IPS-NIHi11 (cell line): ENCODE results near the gene PLA2G6.
"Not testable (repeated sequence)": the region's sequence is repeated elsewhere in the genome, so short reads cannot be mapped to it uniquely, and the experiment has no call there.

Source experiments
- DNase-seq: peaks from one replicate; pipeline ENCODE4 v3.0.0; 2012; ENCODE audit warnings: mixed read lengths, low spot score

The PLA2G6 gene

DNA sequence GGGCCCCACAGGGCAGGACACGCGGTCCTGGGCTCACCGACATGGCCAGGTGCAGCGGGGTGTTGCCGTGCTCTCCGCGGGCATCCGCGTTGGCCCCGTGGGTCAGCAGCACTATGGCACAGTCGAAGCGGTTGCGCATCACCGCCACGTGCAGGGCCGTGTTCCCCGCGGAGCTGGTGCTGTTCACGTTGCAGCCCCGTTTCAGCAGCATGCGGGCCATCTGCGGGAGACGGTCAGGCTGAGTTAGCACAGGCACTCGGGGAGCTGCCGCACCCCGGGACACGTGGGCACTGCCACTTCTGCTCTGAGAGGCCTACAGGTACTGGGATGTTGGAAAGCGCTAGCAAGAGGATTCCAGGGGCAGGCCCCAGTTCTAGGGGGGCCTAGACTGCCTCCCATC lies 48.8 kb downstream of the PLA2G6 start:
- no peak for DNase-seq

DNA sequence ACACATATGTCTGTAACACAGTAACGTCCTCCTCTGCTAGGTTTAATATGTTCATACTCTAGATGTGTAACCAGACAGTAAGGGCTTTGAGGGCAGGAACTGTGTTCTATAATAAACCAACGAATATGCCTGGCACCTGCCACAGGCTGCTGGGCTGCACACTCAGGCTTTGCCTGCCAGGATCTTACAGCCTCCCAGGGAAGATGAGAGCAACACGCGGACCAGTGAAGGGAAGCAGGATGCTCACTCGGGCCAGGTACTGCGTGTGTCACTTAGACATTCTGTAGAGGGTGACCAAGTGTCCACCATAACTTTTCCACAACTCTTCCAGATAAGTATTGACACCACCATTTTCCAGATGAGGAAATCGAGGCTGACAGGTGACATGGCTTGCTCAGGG lies 49.5 kb downstream of the PLA2G6 start:
- no peak for DNase-seq

DNA sequence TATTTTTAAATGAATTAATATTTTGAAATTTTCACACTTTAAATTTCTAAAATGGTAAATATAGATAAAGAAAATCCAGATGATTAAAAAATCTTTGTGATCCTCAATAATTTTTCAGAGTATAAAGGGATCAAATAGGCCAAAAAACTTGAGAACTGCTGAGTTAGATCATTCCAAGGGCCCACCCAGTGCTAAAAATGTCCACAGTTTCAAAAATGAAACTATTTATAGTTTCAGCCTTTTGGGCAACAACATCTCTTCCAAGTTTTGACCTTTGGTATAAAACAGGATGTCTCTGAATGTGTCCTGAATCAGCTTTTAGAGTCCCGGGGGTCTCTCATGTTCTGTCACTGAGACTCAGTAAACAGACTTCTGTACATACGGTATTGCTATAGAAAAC lies 50.2 kb downstream of the PLA2G6 start:
- no peak for DNase-seq

DNA sequence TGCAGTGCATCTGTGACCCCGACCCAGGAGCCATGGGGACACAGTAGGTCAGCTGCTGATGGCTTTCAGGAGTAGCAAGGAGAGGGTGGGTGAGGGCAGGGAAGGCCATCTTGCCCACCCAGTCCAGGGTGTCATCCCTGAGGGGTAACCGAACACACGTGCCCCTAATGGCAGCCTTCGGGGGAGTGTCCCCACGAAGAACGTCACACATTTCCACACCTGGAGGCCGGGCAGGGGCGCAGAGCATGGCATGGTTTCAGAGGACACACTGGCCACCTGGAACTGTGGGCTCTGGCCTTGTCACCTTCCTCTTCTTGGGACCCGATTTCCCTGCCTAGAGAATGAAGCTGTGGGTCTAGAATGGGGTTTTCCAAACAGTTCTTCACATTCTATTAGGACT lies 51.8 kb downstream of the PLA2G6 start:
- no peak for DNase-seq

DNA sequence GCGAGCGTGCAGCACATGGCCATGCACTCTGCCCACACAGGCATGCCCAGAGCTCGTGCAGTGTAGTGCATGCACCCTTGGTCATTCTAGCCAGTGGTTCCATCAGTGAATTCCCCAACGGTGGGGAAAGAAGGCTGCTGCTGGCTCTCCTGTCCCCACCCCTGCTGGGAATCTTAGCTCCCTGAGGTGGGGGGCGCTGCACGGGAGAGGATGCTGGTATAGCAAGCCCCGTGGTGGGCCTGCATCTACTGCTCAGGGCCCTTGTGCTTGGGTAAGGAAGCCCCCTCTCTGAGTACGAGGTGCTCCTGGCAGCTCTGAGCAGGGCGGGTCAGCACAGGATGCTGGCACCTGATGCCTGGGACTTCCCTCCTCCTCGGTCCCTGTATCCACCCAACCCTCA lies 52.6 kb downstream of the PLA2G6 start:
- DNase-seq: no peak

DNA sequence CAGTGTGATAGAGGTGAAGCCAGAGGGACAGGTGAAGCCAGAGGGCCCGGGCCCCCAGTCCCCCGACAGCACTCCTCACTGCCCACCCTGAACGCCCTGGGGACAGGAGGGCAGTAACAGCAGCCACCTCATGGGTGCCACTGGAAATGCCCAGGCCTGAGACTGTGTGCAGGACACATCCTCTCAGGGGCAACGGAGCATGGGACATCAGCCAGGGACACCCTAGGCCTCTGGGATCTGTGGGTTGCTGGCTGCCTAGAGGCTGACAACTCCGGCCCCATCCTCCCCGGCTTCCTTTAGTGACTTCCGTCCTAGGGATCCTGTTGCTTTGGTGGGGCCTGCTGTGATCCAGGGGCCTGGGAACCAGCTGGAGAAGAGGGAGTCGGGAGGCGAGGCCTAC lies 53.8 kb downstream of the PLA2G6 start:
- DNase-seq: no peak

DNA sequence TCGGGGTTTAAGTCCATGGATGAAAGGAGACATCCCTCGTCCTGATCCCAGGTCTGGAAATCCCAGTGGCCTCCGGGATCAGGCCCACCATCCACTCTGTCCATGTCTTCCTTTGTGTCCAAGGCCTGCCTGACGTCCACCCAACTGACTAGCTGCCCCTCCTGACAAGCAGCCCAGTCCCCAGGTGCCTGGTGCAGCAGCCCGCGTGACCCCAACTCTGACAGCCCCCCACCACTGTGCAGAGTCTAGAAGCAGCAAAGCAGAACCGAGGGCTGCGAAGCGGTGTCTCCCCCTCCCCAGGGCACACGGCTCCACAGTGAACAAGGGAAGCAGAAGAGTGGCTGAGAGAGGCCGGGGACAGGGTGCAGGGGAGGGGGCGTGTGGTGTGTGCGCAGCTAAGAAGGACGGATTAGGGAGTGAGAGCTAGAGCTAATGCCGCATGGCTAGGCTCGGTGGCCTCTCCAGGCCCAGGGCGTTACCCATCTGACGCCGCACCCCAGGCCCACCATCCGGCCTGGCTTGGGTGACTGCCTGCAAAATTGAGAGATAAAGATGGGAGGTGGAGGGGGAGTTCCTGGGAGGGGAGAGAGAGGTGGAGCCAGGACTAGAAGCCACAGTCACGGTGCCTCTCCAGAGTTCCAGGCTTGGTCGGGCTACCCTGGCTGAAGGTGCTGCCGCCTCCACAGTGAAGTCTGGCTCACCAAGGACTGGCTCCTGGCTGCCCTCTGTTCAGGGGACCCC lies 54.5 kb downstream of the PLA2G6 start:
- no peak for DNase-seq

DNA sequence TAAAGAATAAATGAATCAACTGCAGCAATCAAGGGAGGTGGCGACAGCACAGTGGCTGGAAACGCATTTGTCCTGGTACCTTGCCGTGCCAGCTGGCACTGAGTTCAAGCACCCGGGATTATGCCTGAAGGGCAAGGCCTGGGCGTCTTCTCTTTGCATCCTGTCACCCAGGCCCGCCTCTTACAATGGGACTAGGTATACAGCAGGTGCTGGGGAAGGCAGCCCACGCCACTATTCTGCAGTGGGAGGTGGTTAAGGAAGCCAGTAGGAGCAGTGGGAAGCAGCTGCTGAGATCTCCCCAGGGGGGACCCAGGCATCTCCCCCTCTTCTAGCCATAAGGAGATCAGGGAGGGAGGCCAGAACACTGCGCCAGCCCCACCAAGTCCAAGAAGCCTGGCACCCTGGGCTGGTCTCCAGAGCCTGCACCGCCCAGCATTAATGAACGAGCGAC lies 55.9 kb downstream of the PLA2G6 start:
- DNase-seq: no peak

DNA sequence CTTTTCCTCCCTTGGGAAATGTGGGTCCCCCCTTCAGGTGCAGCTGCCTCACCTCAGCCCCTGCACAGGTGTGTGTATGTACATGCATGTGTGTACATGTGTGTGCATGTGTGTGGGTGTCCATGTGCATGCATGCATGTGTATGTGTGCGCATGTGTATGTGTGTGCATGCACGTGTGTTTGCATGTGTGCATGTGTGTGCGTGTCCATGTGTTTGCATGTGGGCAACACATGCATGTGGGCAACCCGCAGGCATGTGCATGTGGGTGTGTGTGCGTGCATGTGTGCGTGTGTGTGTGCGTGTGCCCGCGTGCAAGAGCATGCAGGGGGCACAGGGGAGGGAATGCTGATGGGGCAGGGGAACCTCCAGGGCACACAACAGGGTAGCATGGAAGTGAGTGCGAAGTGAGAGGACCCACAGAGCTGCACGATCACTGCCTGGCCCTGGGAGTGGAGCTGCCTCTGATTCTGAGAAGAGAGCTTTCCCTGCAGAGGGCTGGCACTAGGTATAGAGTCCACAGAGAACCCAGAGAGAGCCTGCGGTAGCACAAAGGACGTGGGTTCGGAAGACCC lies 56.5 kb downstream of the PLA2G6 start:
- DNase-seq: no peak

DNA sequence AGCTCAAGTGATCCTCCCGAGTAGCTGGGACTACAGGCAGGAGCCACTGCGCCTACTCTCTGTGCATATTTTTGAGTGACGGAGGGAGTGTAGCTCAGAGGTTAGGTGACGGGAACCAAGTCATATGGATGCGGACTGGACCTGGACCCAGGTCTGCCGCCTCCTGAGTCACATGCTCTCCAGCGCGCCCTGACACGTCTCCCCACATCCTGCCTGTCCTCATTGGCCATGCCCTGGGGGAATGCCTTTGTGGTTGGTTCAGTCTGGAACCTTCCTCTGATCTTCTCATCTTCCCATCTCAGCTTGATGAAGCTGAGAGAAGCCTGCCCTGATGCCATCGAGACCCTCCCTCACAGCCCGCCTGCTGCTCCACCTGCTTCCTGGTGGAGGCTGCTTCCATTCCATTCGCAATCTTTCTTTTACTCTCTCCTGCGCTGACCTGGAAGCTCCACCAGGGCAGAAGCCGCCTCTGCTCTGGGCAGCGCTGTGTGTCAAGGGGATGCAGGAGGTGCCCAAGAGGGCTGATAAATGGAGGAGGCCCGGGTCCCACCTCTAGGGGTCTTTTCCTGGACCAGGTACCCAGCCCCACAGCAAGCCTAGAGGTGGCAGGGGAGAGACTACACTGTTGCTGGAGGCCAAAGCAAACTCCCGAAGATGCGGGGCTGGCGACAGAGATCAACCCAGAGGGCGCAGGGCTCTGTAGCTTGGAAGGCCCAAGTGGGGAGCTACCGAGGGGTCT lies 57.2 kb downstream of the PLA2G6 start:
- DNase-seq: peak; percentile 63

DNA sequence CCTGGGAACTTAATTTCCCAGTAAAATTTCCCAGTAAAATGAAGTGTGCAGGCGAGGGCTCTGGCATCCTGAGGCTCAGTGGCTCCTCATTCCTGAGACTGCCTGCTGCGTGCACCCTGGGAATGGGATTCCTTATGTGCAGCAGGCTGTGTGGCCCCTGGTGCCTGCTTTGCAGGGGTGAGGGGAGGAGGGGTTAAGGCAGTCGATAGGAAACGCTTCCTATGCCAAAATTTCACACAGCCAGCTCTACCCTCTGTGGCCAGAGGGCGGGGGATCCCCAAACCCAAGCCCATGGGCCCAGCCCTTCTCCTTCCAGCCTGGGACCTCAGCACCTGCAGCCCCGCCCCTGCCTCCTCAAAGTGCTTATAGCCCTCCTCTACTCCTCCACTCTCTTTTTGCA lies 59.0 kb downstream of the PLA2G6 start:
- no peak for DNase-seq

DNA sequence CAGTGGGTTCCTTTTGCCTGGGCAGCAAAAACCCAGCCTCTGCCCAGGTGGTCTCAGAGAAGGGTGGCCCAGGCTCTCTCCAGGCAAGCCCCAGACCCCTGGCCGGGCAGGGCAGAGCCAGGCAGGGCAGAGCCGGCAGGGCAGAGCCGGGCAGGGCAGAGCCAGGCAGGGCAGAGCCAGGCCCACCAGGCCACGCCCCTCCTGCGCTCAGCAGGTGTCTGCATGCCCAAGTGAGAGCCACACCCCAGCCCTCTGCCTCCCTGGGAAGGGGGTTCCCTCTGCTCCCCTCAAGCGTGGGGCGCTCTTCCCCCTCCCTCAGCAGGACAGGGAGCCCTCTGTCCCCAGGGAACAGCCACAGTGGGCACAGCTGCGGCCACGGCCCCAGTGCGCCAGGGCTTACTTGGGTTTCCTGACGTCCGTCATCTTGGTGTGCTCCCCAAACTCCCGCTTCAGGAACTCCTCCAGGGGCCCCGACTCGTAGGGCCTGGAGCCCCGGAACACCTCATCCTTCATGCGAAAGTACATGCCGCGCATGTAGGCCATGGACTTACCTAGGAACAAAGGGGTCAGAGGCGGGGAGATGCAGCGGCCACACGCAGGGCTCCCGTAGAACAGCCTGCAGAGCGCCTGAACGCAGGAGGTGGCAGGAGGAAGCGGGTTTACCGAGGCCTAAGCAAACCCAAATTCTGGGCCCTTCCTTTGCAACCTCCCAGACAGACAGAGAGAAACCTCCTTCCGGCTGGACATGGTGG lies 61.1 kb downstream of the PLA2G6 start:
- DNase-seq: peak; percentile 64

DNA sequence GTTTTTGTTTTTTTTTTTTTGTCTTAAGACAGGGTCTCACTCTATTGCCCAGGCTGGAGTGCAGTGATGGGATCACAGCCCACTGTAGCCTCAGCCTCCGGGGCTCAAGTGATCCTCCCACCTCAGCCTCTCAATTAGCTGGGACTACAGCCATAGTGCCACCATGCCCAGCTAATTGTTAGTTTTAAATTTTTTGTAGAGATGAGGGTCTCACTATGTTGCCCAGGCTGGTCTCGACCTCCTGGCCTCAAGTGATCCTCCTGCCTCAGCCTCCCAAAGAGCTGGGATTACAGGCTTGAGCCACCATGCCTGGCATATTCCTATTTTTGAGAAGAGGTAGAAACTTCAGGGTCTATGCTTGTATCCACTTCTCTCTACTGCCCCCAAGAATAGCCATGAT lies 62.9 kb downstream of the PLA2G6 start:
- DNase-seq: not testable (repeated sequence)

DNA sequence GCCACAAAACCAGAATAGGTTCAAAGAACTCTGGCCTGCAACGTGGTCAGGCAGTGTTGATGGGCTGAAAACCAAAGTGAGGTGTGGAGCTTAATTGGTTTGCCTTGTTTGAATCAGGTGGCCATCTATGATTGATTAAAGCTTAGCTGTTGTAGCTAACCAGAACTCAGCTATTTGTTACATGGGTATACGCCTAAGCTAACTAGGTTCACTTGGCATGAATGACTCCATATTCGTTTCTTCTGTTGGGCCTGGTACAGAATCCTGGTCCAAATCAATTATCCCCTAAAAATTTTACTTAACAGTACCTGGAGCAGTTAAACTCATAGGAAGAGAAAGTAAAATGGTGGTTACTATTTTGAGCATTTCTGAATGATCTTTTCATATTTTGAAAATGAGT lies 63.4 kb downstream of the PLA2G6 start:
- DNase-seq: no peak

DNA sequence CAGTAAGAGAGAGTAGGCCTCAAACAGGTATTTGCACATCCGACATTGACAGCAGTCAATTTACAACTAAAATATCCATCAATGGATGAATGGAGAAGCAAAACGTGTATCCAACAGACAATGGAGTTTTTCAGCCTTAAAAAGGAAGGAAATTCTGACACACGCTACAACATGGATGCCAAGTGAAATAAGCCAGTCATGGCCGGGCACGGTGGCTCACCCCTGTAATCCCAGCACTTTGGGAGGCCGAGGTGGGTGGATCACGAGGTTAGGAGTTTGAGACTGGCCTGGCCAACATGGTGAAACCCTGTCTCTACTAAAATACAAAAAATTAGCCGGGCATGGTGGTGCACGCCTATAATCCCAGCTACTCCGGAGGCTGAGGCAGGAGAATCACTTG lies 64.1 kb downstream of the PLA2G6 start:
- DNase-seq: not testable (repeated sequence)

DNA sequence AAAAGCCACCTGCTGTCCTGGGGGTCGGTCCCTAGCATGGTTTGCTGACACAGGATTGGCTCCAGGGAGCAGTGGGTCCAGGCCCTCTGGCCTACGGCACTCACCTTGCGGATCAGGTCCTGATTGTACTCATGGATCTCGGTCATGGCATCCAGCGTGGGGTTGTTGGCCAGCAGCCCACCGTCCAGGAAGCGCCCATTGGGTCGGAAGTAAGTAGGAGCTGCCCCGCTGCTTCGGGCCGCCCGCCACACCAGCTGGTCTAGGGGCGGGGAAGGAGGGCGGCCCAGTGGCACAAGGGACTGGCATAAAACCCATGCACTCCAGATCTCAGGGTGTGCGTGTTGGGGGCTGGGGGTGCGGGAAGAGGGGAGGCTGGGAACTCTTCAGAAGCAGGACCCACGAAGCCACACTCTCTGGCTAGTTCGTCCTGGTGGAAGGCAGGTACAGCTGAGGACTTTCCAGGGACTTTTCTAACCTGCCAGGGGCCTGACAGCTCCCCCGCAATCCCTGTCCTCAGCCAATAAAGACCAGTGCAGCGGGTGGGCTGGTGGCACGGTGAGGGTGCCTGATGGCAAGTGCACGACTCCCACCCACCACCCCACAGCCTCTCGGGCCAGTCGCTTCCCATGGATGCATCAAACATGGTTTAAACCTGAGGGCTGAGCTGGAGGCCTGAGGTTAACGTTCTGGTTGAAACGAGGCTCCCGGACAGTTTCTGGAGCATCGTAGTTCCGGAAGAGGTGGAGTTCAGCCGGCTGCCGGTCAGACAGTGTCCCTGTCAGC lies 66.0 kb downstream of the PLA2G6 start:
- DNase-seq: no peak

DNA sequence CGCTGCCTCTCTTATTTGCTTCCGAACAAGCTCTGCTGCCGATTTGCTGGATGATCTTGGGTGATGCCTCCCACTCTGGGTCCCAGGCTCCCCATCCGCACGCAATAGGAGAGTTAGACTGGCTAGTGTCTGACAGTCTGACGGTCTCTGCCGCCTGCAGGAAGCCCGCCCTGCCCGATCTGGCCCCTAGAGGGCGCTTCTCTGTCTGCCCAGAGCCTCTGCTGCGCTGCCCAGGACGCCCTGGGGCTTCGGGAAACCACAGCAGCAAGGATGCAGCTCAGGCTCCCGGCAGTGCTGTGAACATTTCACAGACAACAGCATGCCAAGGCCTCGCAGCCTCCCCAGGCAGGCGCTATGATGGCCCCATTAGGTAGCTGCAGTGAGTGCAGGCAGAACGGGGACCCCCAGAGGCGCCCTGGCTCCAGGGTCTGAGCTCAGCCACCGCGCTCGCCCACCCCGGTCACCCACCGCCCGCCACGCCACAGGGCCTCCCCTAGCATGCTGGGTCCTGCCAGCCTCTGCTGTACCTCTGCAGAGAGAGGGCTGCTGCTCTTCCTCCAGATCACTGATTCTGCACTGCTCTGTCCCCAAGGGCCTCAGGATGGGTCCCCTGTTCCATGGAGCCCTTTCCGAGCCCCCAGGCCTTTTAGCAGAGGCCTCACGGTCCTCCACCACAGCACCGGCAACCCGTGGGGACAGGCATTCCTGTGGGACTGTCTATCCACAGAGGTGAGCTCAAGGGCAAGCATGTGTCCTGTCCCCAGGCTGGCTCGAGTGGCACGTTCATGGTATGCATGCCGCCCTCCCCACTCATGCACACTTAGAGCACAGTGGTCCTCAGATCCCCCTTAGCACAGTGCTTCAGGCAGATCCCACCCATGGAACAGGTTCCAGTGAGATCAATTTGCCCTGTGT lies 66.9 kb downstream of the PLA2G6 start:
- peak; percentile 96 for DNase-seq

DNA sequence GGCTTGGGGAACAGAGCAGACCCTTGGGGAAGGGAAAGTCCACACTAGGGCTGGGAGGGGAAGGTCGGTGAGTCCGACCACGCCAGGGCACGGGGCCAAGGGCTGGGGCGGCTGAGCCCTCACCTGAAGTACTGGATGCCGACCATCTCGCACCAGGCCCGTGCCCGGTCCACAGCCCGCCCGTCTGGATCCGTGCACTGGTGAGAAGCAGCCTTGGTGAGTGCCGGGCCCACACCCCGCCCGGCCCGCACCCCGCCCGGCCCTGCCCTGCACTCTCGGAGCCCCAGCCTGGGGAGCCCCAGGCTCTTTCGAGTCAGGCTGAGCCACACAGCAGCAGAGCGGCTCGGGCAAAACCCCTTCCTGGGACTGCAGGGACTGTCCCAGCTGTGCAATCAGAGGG lies 69.2 kb downstream of the PLA2G6 start:
- DNase-seq: no peak

DNA sequence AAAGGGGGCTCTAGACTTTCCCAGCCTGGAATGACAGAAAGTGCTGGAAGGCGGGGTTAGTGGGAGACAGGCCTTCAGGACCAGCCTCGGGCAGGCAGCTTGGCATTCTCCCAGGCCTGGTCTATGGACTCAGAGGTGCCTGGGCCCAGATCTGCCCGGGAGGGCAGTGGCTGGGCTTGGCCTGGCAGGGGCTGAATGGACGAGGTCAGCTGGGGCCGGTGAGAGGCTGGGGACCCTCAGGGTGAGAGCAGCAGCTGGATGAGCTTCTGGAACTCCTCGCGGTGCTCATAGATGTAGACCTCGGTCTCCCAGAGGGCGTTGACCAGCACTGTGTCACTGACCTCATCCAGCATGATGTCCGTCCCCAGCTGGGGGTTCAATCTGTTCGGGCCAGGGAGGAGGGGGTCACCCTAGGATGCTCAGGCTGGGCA lies 69.7 kb downstream of the PLA2G6 start:
- no peak for DNase-seq
